ENCODE measurements around the gene NRN1L. TPM values are rescaled to one million over a fixed set of nuclear protein-coding genes. Genes with fewer than 3 reads are reported as not detected.

The NRN1L gene
- total RNA-seq, 1 experiment from 2014 or later, result 0.58 TPM

DNA sequence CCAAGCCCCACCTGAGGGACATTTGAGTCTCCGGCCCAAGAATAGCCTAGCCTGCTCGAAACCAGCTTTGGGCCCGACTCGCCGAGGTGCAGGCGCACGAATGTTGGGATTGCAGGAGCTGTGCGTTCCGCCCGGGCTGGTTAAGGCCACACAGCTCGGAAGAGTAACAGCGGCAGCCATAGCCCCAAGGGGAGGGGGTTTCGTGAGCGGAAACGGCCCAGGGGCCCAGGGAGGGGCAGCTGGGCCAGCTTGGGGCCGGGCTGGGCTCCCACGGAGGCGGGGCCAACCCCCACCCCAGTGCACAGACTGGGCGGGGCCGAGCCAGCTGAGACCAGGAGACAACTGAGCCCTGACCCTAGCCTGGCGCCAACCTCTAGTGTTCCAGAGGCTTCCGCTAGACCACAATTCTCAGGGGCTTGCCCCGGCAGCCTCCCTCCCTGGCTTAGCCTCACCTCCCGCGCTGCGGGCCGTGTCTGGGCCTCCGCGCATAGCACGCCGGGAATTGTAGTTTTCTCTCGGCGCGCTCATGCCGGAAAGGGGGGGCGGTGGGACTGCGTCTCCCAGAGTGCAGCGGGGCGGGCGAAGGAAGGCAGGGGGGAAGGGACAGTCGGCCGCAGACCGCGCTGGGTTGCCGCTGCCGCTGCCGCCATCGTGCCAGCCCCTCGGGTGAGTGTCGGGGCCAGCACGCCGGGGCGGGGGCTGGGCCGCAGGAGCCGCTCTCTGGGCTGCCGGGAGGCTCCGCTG is 38.2 kb upstream of the NRN1L start, which contains the start of gene NUTF2:
Gene NUTF2 (plus strand): TSS at position 614 of the 744 bp plus-strand sequence. CDS start 18,198 bp downstream, outside the sequence.
- TF ChIP-seq CTCF (conservative IDR thresholded peaks at IDR 0.05; ENCODE audit: low read depth, low read length) (no peak), EZH2 (IDR thresholded peaks at IDR 0.05; ENCODE audit: borderline replicate concordance, low read depth, low read length, poor library complexity, severe bottlenecking) (no peak)
- intact Hi-C loops (cut with micrococcal nuclease; ENCODE audit: unreplicated experiment), result no loop called here
- H3K9me3 ChIP-seq (ENCODE audit: low read depth, low read length, poor library complexity, severe bottlenecking), result no peaks in the 10 kb centered on the region
- ChIA-PET POLR2A (ENCODE audit: low non-redundant PET) (no interaction called here), CTCF (interaction anchor here (0.6 to 1.9 kb wide), 2 partner anchors 30 to 89 kb away, joined by 3 to 5 read pairs; no protein-coding TSS in a partner anchor)
- no peaks in the 10 kb centered on the region for H3K27me3 ChIP-seq (replicated peaks; ENCODE audit: insufficient read depth, low read depth, low read length, poor library complexity)
- peak within 1 kb of the TSS; percentile 92 for H3K4me3 ChIP-seq (ENCODE audit: low read depth, low read length, poor library complexity, severe bottlenecking)
- peaks cover 30% of the 10 kb centered on the region for H3K4me1 ChIP-seq (ENCODE audit: insufficient read depth, low read length, poor library complexity, severe bottlenecking)
- no peaks in the 10 kb centered on the region for H3K36me3 ChIP-seq (ENCODE audit: insufficient read depth, low read length, poor library complexity, severe bottlenecking)
- DNase-seq (ENCODE audit: low spot score), result peak; percentile 98
- H3K27ac ChIP-seq (ENCODE audit: low read depth, low read length, poor library complexity, severe bottlenecking), result peak within 1 kb of the TSS; percentile 96
- BruUV-seq (replicated peaks), result no TSS peak

DNA sequence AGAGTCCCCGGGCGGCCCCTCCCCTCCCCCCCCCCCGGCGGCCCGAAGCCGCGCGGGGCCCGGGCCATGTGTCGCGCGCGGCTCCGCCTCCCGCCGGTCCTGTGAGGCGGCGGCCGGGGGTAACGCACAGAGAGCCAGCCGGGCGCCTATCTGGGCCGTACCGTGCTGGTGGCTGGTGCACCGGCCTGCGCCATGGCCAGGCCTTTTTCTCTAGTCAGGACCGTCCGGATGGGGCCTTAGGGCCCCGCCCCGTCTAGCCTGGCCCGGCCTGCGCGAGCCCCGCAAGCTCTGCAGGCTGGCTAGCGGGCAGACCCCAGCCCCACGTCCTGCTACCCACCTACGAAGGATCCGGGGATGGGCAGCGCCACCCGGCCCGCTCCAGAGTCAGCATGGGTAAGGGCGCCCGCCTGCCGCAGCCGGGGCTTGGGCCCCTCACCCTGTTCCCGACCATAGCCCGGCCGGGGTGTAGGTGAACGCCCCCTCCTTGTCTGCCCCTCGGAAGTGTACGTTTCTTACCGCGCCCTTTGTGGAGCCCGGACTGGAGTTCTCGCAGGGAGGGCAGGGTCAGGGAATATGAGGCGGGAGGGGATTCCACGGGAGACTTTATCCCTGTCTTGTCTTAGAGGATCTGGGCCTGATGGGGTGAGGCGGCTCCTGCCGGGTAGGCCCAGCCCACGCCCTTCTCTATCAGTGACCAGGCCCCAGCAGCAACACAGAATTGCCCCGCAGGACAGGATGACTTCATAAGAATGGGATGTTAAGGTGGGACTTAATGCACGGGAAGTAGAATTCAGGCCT is 37.4 kb upstream of the NRN1L start, which contains the start of gene CENPT:
Gene CENPT (minus strand): TSS at position 630 of the 798 bp plus-strand sequence. CDS start 13,834 bp downstream, outside the sequence.
- DNase-seq (ENCODE audit: low spot score), result no peak
- peak within 1 kb of the TSS; percentile 92 for H3K4me3 ChIP-seq (ENCODE audit: low read depth, low read length, poor library complexity, severe bottlenecking)
- POLR2A ChIA-PET (ENCODE audit: low non-redundant PET), result no interaction called here
- no peaks in the 10 kb centered on the region for H3K36me3 ChIP-seq (ENCODE audit: insufficient read depth, low read length, poor library complexity, severe bottlenecking)
- H3K9me3 ChIP-seq (ENCODE audit: low read depth, low read length, poor library complexity, severe bottlenecking), result no peaks in the 10 kb centered on the region
- no TSS peak for BruUV-seq (replicated peaks)
- H3K4me1 ChIP-seq (ENCODE audit: insufficient read depth, low read length, poor library complexity, severe bottlenecking), result peaks cover 28% of the 10 kb centered on the region
- CTCF ChIA-PET, result no interaction called here
- intact Hi-C loops (cut with micrococcal nuclease; ENCODE audit: unreplicated experiment), result no loop called here
- no peaks in the 10 kb centered on the region for H3K27me3 ChIP-seq (replicated peaks; ENCODE audit: insufficient read depth, low read depth, low read length, poor library complexity)
- no peak for TF ChIP-seq EZH2 (IDR thresholded peaks at IDR 0.05; ENCODE audit: borderline replicate concordance, low read depth, low read length, poor library complexity, severe bottlenecking)
- TF ChIP-seq CTCF (conservative IDR thresholded peaks at IDR 0.05; ENCODE audit: low read depth, low read length), result no peak
- H3K27ac ChIP-seq (ENCODE audit: low read depth, low read length, poor library complexity, severe bottlenecking), result peak within 1 kb of the TSS; percentile 96

DNA sequence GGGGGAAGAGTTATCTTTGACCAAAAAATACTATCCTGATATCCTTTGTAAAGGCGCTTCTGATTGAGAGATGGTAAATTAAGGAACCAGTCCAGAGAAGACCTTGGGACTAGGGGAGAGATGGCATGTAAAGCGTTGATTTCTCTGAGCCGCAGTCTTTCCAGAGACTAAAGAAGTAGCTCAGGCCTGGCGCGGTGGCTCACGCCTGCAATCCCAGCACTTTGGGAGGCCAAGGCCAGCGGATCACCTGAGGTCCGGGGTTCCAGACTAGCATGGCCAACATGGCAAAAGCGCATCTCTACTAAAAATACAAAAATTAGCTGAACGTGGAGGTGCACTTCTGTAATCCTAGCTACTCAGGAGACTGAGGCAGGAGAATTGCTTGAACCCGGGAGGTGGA is 36.6 kb upstream of the NRN1L start:
- TF ChIP-seq EZH2 (IDR thresholded peaks at IDR 0.05; ENCODE audit: borderline replicate concordance, low read depth, low read length, poor library complexity, severe bottlenecking) (no peak), CTCF (conservative IDR thresholded peaks at IDR 0.05; ENCODE audit: low read depth, low read length) (no peak)
- intact Hi-C loops (cut with micrococcal nuclease; ENCODE audit: unreplicated experiment), result no loop called here
- peak overlapping the region; percentile 96 for H3K27ac ChIP-seq (ENCODE audit: low read depth, low read length, poor library complexity, severe bottlenecking)
- H3K4me1 ChIP-seq (ENCODE audit: insufficient read depth, low read length, poor library complexity, severe bottlenecking), result peaks cover 28% of the 10 kb centered on the region
- peak overlapping the region; percentile 92 for H3K4me3 ChIP-seq (ENCODE audit: low read depth, low read length, poor library complexity, severe bottlenecking)
- POLR2A ChIA-PET (ENCODE audit: low non-redundant PET), result no interaction called here
- no peak for DNase-seq (ENCODE audit: low spot score)
- H3K36me3 ChIP-seq (ENCODE audit: insufficient read depth, low read length, poor library complexity, severe bottlenecking), result no peaks in the 10 kb centered on the region
- H3K9me3 ChIP-seq (ENCODE audit: low read depth, low read length, poor library complexity, severe bottlenecking), result no peaks in the 10 kb centered on the region
- H3K27me3 ChIP-seq (replicated peaks; ENCODE audit: insufficient read depth, low read depth, low read length, poor library complexity), result no peaks in the 10 kb centered on the region
- CTCF ChIA-PET, result interaction anchor here (0.6 to 0.8 kb wide), 2 partner anchors 31 to 170 kb away, joined by 3 to 5 read pairs; no protein-coding TSS in a partner anchor
- no TSS peak for BruUV-seq (replicated peaks)
